OCI-LY7 (cell line): ENCODE results near the gene SCN4B. TPM values are rescaled to one million over a fixed set of nuclear protein-coding genes. Genes with fewer than 3 reads are reported as not detected.

ENCODE experiments used
- BruUV-seq: library from RNA; stranded (reverse); fragments of 400-500 nt; replicated peaks from 2 replicates; lab custom pipeline; 2021; lab: Mats Ljungman, UMichigan
- CTCF ChIA-PET: fragments of 300-600 bp; sonication (Branson Sonifier 250); formaldehyde crosslinking; loops from one replicate; lab custom pipeline; 2022; ENCODE audit warnings: antibody characterized with exemption; ENCODE audit not compliant: unreplicated experiment; lab: Charles Lee
- POLR2A ChIA-PET: fragments of 300-600 bp; sonication (Branson Sonifier 250); formaldehyde crosslinking; loops from one replicate; lab custom pipeline; 2022; ENCODE audit warnings: antibody characterized with exemption; lab: Charles Lee
- DNase-seq: peaks from one replicate; pipeline ENCODE4 v3.0.0-alpha.2; 2015; ENCODE audit warnings: low spot score
- H2AFZ ChIP-seq: fragments of 200-600 bp; sonication (generic), shearing (Covaris generic); 2 replicates; pipeline ENCODE4 v1.6.1; 2014; ENCODE audit warnings: mild to moderate bottlenecking, antibody characterized with exemption, low read length, moderate library complexity
- H3K27ac ChIP-seq: fragments of 200-600 bp; sonication (generic); 2 replicates; pipeline ENCODE4 v1.5.1; 2014; ENCODE audit warnings: mixed run types, low read depth, mild to moderate bottlenecking, moderate library complexity, low read length, inconsistent platforms; ENCODE audit not compliant: poor library complexity, severe bottlenecking
- H3K36me3 ChIP-seq: fragments of 200-600 bp; sonication (generic); 2 replicates; pipeline ENCODE4 v1.6.1; 2014; ENCODE audit warnings: mild to moderate bottlenecking, antibody characterized with exemption, low read length, moderate library complexity, mixed read lengths; ENCODE audit not compliant: insufficient read depth
- H3K4me1 ChIP-seq: fragments of 200-600 bp; sonication (generic); 2 replicates; pipeline ENCODE4 v1.5.1; 2014; ENCODE audit warnings: mild to moderate bottlenecking, low read length; ENCODE audit not compliant: insufficient read depth, poor library complexity, severe bottlenecking
- H3K4me2 ChIP-seq: fragments of 200-600 bp; sonication (generic); 2 replicates; pipeline ENCODE4 v1.6.1; 2014; ENCODE audit warnings: mild to moderate bottlenecking, low read length
- H3K4me3 ChIP-seq: fragments of 200-600 bp; sonication (generic); 2 replicates; pipeline ENCODE4 v1.5.1; 2014; ENCODE audit warnings: mild to moderate bottlenecking, low read depth, low read length; ENCODE audit not compliant: poor library complexity, severe bottlenecking
- H3K79me2 ChIP-seq: fragments of 200-600 bp; sonication (generic); 2 replicates; pipeline ENCODE4 v1.6.1; 2016; ENCODE audit warnings: low read depth, mild to moderate bottlenecking, low read length, moderate library complexity, mixed read lengths; ENCODE audit not compliant: insufficient read depth
- H3K9me2 ChIP-seq: fragments of 200-600 bp; sonication (generic); 2 replicates; pipeline ENCODE4 v1.6.1; 2016; ENCODE audit warnings: mild to moderate bottlenecking, low read length, mixed read lengths; ENCODE audit not compliant: insufficient read depth
- H3K9me3 ChIP-seq: fragments of 200-600 bp; sonication (generic); 2 replicates; pipeline ENCODE4 v1.6.1; 2014; ENCODE audit warnings: mild to moderate bottlenecking, mixed run types, low read length, mixed read lengths
- H4K20me1 ChIP-seq: fragments of 200-600 bp; sonication (generic); 2 replicates; pipeline ENCODE4 v1.6.1; 2014; ENCODE audit warnings: mild to moderate bottlenecking, antibody characterized with exemption, low read length, moderate library complexity, mixed read lengths; ENCODE audit not compliant: insufficient read depth
- CTCF ChIP-seq: fragments of 200-600 bp; sonication (generic); conservative IDR thresholded peaks from 2 replicates; pipeline ENCODE4 v1.5.1; 2014; ENCODE audit warnings: mild to moderate bottlenecking, antibody characterized with exemption, low read length, moderate library complexity, mixed read lengths
- EZH2phosphoT487 ChIP-seq: fragments of 200-600 bp; sonication (generic); IDR thresholded peaks from 2 replicates; pipeline ENCODE4 v1.6.1; 2018; ENCODE audit warnings: low read depth, borderline replicate concordance, mild to moderate bottlenecking, mixed run types, antibody characterized with exemption, low read length, moderate library complexity, mixed read lengths
- intact Hi-C: fragments of 100-400 bp; cut with micrococcal nuclease; formaldehyde crosslinking; loops from one replicate; pipeline ENCODE4 v1.10.0; 2022; ENCODE audit not compliant: unreplicated experiment
- total RNA-seq, 2 experiments: library from RNA; depleted of rRNA in 1 of 2; stranded (reverse); fragments of >200 nt in 1 of 2; shearing (Covaris generic) in 1 of 2; gene quantifications; 2 replicates each; pipeline ENCODE4 v1.2.3, GENCODE V29; 2014 to 2022

SCN4B gene
- total RNA-seq, 2 experiments from 2014 or later = not detected

- H3K4me2 ChIP-seq = no peak overlapping the region
- H3K79me2 ChIP-seq = no peaks in the 10 kb centered on the region
- CTCF ChIA-PET = no interaction called here
- POLR2A ChIA-PET = no interaction called here
- no peaks in the 10 kb centered on the region for H3K9me3 ChIP-seq
- H3K4me3 ChIP-seq = no peak overlapping the region
- TF ChIP-seq CTCF = no peak
- no peak for TF ChIP-seq EZH2phosphoT487
- peaks cover 8% of the 10 kb centered on the region for H3K4me1 ChIP-seq
- no peak overlapping the region for H3K27ac ChIP-seq
- H4K20me1 ChIP-seq = no peaks in the 10 kb centered on the region
- no peaks in the 10 kb centered on the region for H3K36me3 ChIP-seq
- no peak for DNase-seq
- H2AFZ ChIP-seq = no peak overlapping the region
- no TSS peak for BruUV-seq
- no peaks in the 10 kb centered on the region for H3K9me2 ChIP-seq
- intact Hi-C loops = loop anchor here (10.0 kb wide), 1 partner anchor 359 kb away; no protein-coding TSS in a partner anchor
Observed at GRCh38 chr11:118174006-118174567, 21.5 kb upstream of the SCN4B start.

GRCh38 chr11:118172356-118172755, 19.7 kb upstream of the SCN4B start:
- Histone ChIP-seq H3K79me2 (no peaks in the 10 kb centered on the region), H3K27ac (no peak overlapping the region), H3K36me3 (no peaks in the 10 kb centered on the region), H3K4me2 (no peak overlapping the region), H3K9me3 (no peaks in the 10 kb centered on the region), H2AFZ (no peak overlapping the region), H3K4me3 (no peak overlapping the region), H3K4me1 (peaks cover 8% of the 10 kb centered on the region), H3K9me2 (no peaks in the 10 kb centered on the region), H4K20me1 (no peaks in the 10 kb centered on the region)
- intact Hi-C loops = loop anchor here (10.0 kb wide), 1 partner anchor 358 kb away; no protein-coding TSS in a partner anchor
- ChIA-PET POLR2A (interaction anchor here (1.0 to 1.2 kb wide), 2 partner anchors 8 to 23 kb away, joined by 3 read pairs; no protein-coding TSS in a partner anchor), CTCF (interaction anchor here (0.6 to 2.0 kb wide), 4 partner anchors 8 to 226 kb away, joined by 3 to 14 read pairs (median 4); no protein-coding TSS in a partner anchor)
- no TSS peak for BruUV-seq
- no peak for TF ChIP-seq CTCF
- no peak for TF ChIP-seq EZH2phosphoT487
- no peak for DNase-seq
